Testis (tissue), 2 donors: ENCODE measurements around the gene NUDT3.

Experiments used
- POLR2A ChIP-seq: fragments of 450-650 bp; IDR thresholded peaks from one replicate; pipeline ENCODE4 v1.6.1; 2017; ENCODE audit warnings: antibody characterized with exemption, mild to moderate bottlenecking, moderate library complexity
- TF ChIP-seq, protein P1 (sequence below), 3 experiments: fragments of 450-650 bp in 2 of 3; fragments of 200-600 bp in 1 of 3; sonication (generic) in 1 of 3; IDR thresholded peaks; one replicate each; pipeline ENCODE4 v1.5.1; 2016 to 2019; ENCODE audit warnings: antibody characterized with exemption in 3 of 3, mild to moderate bottlenecking in 2 of 3, moderate library complexity in 1 of 3

DNA sequence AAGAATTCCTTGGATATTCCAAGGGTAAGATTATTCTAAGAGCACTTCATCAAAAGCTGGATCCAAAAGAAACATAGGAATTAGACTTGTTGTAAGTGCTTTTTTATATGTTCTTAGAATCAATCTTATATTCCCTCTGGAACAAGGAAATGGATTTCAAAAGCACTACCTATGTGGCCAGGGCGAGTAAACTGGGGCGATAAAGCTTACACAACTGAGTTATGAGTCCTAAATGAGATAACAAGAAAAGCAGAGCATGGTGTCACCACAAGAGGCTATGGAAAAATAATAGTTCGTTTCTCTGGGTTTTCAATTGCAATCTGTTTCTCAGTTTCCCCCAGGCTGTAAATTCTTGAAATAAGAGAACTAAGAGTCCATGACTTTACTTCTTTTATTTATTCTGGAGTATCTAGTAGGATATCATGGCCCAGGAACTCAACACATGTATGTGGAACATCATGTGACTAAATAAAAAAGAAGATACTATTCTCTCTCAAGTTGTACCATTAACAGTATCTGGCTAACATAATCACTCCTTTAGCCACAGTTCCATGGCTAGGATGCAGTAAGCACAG, 51.5 kb downstream of the NUDT3 start:
- TF ChIP-seq, protein P1, sequence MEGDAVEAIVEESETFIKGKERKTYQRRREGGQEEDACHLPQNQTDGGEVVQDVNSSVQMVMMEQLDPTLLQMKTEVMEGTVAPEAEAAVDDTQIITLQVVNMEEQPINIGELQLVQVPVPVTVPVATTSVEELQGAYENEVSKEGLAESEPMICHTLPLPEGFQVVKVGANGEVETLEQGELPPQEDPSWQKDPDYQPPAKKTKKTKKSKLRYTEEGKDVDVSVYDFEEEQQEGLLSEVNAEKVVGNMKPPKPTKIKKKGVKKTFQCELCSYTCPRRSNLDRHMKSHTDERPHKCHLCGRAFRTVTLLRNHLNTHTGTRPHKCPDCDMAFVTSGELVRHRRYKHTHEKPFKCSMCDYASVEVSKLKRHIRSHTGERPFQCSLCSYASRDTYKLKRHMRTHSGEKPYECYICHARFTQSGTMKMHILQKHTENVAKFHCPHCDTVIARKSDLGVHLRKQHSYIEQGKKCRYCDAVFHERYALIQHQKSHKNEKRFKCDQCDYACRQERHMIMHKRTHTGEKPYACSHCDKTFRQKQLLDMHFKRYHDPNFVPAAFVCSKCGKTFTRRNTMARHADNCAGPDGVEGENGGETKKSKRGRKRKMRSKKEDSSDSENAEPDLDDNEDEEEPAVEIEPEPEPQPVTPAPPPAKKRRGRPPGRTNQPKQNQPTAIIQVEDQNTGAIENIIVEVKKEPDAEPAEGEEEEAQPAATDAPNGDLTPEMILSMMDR (IDR thresholded peaks at IDR 0.05), result no peak
- TF ChIP-seq POLR2A, result no peak
